Activated CD4-positive, alpha-beta T cell treated with anti-CD3 and anti-CD28 coated beads, Interleukin-2, amount 50 U/mL, for 48 hours (primary cell): ENCODE results near the gene MKS1.
A peak's percentile ranks its signal among the peaks of the same experiment; 100 is the strongest.

Experiments
- DNase-seq, 2 experiments: peaks; one replicate each; pipeline ENCODE4 v3.0.0-alpha.2; 2020

MKS1 gene

DNA sequence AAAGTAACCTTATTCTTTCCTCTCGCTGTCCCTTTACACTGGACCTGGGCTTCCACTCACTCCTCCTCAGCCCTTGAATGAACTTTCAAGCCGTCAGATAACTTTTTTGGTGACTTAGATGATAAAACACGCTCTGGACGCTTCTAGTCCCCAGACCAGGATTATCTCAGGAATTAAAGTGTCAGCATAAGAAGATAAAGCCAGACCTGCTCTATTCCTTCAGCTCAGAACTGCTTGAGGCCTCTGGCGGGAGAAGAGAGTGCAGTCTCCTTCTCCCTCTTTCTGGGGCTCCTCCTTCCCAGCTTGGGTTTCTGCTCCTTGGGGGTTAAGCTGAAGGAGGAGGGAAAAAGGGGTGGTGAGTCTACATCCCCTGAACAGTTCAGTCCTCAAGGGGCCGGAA is 25.9 kb upstream of the MKS1 start:
- no peak for DNase-seq

- DNase-seq = peak; percentile 50 to 63
Observed at GRCh38 chr17:58242171-58242784, 23.2 kb upstream of the MKS1 start.

- DNase-seq = no peak
Observed at GRCh38 chr17:58239987-58240386, 20.9 kb upstream of the MKS1 start.

GRCh38 chr17:58238147-58238634 is 19.1 kb upstream of the MKS1 start, which contains the start of gene LPO:
LPO (plus strand) TSS chr17:58238584; CDS start chr17:58242980, 4,396 bp downstream.
- no peak for DNase-seq

DNA sequence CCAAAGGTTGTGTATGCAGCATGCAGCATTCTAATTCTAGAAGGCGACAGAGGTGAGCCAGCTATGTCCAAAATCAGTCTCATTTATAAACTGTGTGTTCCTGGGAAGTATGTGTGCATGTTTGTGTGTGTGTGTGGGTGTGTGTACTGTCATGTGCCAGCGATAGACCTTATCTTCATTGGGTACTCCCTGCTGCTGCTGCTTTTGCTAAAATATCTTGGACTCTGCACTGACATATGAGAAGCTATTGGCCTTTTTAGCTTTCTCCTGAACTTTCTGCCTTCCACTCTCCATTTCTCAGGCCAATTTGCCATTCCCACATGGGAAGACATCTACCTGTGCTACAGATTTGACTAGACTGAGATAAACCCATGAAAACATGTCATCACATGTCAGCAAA is 17.3 kb upstream of the MKS1 start:
- DNase-seq = no peak

DNA sequence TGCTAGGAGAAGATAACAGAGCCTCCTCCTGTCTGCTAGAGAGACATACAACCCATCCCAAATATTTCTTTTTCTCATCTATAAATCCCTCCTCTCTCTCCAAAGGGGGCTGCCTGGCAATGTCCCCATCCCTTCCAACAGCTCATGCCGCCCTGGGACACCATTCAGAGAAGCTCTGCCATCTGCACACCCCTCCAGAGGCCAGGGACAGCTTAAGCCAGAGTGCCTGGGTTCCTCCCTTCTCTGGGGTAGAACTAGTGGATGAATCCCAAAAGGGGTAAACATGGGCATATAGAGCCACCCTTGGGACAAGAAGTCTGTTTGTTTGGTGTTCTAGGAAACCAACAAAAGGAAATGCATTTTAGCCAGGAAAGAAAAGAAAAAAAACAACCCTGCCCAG is 16.8 kb upstream of the MKS1 start:
- no peak for DNase-seq

GRCh38 chr17:58234512-58234911 is 15.5 kb upstream of the MKS1 start:
- no peak for DNase-seq

DNA sequence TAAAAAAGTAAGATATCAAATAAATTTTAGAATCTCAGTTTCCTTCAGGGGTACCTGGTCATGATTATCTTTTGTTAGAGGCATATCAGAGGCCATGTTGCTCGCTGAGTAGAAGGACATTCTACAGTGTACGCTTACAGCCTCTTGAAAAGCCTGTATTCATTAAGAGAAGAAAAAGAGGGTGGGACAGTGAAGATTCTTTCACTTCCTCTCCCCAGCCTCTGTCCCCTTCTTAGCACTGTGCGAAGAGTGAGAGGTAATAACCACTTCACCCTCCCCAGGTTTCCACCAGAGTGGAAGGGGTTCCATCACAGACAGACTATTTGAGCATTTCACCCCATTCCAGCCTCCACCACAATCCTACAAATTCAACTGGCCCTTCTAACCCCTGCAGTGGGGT is 14.5 kb upstream of the MKS1 start:
- no peak for DNase-seq

DNA sequence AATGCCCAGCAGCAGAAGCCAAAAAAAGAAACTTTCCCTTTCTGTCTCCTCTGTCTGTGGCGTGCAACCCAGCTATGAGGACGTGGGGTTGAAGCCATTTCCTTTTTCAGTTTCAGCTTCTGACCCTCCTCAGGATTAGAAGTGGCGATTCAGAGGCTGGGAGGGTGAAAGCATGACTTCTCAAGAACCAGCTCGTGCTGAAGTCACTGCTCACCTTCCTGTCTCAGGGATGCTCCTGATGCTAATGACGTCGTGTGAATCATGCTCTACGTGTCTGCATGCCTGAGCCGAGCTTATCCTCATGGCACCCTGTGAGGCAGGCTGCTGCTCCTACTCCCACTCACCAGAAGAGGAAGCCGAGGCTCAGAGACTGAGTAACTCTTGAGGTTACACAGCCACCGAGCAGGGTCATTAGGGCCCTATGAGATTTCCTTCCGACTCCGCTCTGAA is 13.7 kb upstream of the MKS1 start:
- peak; percentile 41 to 58 for DNase-seq

DNA sequence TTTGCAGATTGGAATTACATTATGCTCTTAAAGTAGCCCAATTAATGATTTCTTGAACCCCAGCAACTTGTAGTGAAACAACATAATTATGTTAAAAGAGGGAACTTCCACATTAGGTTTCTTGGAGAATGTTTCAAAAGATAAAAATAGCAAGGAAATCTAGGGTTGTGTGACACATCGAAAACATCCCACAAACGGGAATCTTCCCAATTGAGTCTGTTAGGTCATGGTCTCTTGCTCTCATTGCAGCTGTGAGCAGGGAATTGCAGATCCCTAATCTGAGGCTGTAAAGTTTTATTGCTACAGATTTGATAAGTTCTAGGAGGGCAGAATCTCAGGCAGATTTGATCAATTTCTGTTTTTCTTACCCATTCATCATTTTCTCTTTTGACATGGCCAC is 12.6 kb upstream of the MKS1 start:
- DNase-seq = no peak

DNA sequence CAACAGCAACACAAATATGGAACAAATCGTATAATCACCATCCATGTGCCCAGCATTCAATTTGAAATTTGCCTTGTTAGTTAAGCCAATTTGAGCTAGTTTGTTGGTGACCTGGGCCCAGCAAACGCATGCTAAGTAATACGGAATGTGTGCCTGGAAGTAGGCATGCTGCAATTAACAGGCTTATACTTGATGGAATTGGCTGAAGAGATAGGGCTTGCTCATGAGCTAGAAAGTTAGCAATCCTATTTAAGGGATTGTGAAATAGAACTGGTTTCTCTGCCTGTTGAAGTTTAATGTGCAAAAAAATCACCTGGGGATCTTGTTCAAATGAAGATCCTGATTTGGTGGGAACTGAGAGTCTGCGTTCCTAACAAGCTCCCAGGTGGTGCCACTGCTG is 10.8 kb upstream of the MKS1 start:
- DNase-seq = no peak

DNA sequence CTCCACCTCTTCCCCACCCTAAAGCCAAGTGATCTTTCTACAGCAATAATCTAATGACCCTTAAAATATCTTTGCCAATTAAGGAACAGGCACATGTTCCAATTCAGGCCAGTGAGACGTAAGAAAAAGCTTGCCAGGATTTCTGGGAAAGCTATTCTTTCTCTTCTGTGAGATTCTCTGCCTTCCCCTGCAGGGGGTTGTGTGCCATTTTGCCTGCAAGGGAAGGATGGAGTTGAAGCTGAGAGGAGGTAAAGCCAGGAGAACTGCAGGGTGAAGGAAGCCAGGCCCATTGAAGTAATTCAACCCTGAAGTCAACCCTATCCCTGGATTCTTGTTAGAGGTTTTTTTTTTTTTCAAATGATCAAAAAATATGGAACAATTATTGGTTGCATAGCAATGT is 10.3 kb upstream of the MKS1 start:
- no peak for DNase-seq

DNA sequence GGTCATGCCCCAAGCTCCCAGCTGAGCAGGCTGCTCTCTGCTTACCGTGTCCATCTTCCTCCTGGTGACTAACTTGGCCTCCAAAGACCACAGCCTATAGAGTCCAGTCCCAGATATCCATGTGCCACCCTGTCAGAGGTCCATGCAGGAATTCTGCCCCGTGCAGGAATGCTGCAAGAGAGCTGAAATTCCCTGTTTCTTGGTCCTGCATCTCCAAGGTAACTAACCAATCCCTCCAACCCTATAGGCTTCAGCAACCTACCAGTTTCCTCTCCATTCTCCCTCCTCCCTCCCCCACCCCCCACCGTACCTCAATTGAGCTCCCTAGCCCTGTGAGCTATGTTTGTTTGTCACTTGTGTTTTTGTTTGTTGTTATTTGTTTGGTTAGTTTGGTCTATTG is 9.6 kb upstream of the MKS1 start:
- no peak for DNase-seq

- DNase-seq = no peak
Observed at GRCh38 chr17:58227733-58228132, 8.7 kb upstream of the MKS1 start.

- DNase-seq = no peak
Observed at GRCh38 chr17:58224315-58224714, 5.3 kb upstream of the MKS1 start.

DNA sequence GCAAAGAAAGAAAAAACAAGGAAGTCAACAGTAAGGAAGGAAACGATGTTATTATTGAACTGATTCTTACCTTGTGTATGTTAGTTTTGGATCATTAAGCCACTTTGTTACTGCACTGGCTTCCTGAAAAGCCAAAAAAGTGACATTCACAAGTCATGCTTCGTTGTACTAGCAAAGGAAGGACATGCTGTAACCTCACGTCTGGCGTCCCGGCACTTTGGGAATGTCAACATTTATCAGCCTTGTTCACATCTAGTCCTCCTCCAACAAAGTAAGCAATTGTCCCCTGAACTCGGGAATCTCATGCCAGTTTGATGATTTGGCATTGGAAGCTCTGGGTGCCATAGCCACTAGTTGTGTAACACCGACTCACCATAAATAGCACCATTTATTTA is 731 bp upstream of the MKS1 start:
- DNase-seq = no peak

- DNase-seq = no peak
Observed at GRCh38 chr17:58217766-58218165, 1.3 kb downstream of the MKS1 start.

DNA sequence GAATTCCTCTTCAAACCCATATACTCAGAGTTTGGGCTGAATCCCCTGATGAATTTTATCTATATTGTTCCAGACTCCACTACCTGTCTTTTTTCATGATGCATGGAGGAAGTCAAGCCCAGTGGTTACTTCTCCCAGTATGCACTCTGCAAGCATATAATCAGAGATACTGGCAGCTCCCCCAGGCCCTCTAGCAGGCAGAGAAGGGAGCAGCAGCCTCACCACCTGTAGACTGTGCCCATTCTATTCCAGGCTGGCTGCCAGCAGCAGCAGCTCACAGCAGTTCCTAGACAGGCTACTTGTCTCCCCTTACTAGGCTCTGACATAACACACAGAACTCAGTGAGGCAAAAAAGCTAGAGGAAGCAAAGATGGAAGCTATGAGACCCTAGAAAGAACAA is 3.4 kb downstream of the MKS1 start:
- no peak for DNase-seq

GRCh38 chr17:58210922-58211321 is 8.1 kb downstream of the MKS1 start:
- no peak for DNase-seq

DNA sequence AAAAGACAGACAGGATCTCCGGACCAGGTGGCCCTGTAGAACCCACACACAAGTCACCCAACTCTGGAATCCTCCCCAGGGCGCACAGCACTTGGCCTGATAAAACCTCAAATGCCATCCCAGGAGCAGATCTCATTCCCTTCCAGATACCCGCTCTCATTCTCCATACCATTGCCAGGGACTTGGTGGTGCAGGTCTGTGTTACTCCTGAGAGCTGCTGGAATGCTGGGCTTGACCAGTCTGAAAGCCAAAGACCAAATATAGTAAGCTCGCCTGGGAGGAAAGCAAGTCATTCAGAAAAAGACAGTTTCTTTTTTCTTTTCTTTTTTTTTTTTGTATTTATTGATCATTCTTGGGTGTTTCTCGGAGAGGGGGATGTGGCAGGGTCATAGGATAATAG is 10.7 kb downstream of the MKS1 start:
- no peak for DNase-seq

DNA sequence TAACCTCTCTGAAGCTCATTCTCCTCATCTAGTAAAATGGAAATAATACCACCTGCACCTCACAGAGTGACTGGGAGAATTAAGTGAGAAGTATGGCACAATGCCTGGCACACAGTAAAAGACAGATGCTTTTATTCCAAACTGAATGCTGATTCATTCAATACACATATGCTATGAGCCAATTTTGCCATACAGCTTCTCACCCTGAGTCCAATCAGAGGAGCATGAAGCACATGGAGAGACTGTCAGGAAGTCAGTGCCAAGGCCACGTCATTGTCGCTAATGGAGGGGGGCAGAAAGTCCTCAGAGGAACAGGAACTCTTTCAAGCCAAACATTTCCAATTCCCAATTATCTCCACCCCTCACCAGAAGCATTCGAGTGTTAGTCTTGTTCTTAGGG is 11.6 kb downstream of the MKS1 start:
- no peak for DNase-seq

GRCh38 chr17:58205936-58206335 is 13.1 kb downstream of the MKS1 start:
- DNase-seq = no peak

DNA sequence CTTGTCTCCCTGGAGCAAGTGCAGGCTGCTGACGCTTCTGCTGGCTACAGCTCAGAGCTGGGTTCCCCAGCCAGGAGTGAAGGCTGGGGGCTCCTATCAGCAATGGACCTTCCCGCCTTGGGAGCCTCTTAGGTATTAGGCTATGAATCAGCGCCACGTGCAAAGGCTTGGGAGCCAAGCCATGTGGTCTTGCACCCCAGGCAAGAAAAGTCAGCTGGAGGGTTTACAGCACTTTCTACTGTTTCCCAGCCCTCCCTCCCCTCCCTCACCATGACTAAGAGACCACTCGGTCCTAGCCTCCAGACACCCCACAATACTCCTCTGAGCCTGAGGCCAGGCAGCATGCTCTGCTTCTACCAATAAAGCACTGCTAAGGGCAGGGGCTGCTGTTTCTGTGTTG is 14.3 kb downstream of the MKS1 start:
- DNase-seq = no peak

GRCh38 chr17:58202859-58203258 is 16.2 kb downstream of the MKS1 start:
- DNase-seq = no peak

DNA sequence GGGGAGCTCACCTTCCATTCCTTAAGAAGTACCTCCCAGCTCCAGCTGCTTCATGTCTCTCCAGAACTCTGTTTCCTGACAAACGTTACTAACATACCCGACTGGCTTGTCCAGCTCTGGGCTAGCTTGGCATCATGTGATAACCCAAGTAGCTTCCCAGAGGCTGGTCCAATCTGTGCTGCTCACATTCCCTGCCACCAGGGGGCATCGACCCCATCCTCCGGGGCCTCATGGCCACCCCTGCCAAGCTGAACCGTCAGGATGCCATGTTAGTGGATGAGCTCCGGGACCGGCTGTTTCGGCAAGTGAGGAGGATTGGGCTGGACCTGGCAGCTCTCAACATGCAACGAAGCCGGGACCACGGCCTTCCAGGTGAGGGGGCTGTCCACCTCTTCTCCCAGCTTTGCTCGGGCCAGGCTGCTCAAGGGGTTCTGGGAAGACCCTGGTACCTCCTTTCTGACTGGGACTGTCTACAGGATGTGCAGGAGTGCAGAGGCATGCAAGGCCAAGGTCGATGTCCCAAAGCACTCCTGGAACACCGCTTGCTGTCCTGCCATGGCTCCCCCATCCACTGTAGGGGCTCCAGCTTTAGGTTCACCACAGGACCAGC is 18.9 kb downstream of the MKS1 start:
- peak; percentile 66 to 76 for DNase-seq
